GM18873 (cell line): ENCODE measurements around the gene GOSR1.
"Not testable (repeated sequence)": the region's sequence is repeated elsewhere in the genome, so short reads cannot be mapped to it uniquely, and the experiment has no call there.

ENCODE experiments used
- ATAC-seq: cut with Tn5 transposase; IDR thresholded peaks from one replicate; pipeline ENCODE4 v1.9.1; 2021; ENCODE audit warnings: mild to moderate bottlenecking, moderate library complexity, moderate number of reproducible peaks; ENCODE audit not compliant: unreplicated experiment, low FRiP score

GOSR1 gene

GRCh38 chr17:30559656-30560055, 82.4 kb downstream of the GOSR1 start:
- ATAC-seq, result no peak

DNA sequence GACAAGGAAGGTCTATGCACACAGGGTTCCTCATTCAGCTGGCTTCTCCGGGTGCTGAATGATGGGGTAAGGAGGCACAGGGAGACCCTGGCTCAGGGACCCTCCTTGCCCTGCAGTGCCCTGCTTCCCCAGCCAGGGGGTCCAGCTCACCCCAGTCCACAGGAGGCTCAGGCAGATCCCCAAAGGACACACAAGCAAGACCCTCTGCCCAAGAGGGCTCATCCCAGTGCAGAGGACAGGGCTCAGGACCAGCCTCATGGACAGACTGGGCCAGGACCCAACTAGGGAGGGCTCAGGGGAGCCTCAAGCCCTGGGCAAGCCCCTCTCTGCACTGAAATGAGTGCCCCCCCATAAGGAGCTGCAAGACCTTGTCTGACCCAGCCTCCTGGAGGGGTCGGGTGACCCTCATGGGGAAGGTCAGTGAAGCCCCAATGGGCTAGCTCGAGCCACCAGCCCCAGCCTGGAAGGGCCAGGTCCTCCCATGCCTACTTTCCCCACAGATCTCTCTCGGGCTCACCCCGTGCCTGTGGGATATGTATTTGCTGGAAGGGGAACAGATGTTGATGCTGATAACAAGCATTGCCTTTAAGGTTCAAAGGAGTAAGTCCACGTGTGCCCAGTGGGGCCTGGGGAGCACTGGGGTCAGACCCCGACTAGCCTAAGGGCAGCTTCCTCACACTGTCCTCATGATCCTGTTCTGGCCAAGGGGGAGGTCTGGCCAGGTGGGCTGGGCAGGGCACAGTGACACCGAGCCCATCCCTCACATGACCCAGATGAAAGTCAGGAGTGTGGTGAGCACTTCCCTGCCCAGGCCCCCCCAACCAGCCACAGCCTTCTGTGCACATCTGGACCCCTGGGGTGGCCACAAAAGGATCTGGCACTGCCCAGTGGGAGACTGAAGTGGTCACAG, 83.2 kb downstream of the GOSR1 start:
- ATAC-seq, result not testable (repeated sequence)

- not testable (repeated sequence) for ATAC-seq
These were observed 84.6 kb downstream of the GOSR1 start for GRCh38 chr17:30561766-30562165.

DNA sequence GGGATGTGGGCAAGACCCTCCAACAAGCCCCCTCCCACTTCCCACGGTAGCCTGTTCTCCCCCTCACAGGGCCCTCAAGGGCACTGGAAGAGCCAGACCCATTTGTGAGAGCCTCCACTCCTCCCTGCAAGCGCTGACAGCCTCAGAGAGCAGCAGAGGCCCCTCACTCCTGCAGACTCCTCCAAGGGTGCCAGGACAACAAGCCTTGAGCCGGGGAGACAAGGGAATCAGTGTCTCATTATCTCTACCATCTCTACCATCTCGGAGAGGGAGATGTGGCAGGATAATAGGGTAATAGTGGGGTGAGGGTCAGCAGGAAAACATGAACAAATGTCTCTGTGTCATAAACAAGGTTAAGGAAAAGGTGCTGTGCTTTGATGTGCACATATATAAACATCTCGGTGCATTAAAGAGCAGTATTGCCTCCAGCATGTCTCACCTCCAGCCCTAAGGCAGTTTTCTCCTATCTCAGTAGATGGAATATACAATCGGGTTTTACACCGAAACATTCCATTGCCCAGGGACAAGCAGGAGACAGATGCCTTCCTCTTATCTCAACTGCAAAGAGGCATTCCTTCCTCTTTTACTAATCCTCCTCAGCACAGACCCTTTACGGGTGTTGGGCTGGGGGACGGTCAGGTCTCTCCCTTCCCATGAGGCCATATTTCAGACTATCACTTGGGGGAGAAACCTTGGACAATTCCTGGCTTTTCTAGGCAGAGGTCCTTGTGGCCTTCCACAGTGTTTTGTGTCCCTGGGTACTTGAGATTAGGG, 86.1 kb downstream of the GOSR1 start:
- ATAC-seq, result not testable (repeated sequence)

DNA sequence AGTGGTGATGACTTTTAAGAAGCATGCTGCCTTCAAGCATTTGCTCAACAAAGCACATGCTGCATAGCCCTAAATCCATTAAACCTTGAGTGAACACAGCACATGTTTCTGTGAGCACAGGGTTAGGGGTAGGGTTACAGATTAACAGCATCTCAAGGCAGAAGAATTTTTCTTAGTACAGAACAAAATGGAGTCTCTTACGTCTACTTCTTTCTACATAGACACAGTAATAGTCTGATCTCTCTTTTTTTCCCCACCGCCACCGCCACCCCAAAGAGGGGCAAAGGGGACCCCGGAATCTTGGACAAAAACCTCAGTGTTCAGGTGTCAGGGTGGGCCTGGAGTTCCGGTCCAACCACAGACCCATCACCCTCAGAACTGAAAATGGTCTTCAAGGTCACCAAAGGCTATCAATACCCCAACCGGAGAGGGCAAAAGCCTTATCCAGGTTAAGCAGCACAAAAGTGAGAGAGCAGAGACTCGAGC, 86.7 kb downstream of the GOSR1 start:
- not testable (repeated sequence) for ATAC-seq

DNA sequence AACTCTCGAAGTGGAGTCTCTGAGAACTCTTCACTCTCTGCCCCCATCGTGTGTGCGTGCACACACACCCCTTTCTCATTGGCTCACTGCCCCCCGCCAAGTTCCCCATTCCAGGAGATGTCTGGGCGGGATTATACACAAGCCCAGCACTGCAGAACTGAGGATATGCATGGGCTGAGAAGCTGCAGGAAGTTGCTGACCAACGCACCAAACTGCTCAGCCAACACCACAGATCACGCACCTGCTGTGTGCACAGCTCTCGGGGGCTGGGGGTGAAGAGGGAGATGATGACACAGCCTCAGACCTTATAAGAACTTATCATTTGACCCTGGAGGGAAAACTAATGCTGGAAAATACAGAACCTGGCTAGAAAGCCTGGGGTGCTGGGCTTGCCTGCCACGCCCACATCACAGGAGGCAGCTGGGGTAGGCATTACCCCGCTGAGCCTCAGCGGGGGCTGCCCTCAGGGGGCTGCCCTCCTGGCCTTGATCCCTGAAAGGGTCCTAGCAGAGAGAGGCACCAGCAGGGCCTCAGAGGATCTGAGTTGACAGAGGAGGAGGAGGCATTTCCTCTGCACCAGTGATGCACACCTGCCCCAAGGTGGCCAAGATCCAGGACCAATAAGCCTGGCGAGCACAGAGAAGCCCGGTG, 87.3 kb downstream of the GOSR1 start:
- ATAC-seq, result not testable (repeated sequence)

DNA sequence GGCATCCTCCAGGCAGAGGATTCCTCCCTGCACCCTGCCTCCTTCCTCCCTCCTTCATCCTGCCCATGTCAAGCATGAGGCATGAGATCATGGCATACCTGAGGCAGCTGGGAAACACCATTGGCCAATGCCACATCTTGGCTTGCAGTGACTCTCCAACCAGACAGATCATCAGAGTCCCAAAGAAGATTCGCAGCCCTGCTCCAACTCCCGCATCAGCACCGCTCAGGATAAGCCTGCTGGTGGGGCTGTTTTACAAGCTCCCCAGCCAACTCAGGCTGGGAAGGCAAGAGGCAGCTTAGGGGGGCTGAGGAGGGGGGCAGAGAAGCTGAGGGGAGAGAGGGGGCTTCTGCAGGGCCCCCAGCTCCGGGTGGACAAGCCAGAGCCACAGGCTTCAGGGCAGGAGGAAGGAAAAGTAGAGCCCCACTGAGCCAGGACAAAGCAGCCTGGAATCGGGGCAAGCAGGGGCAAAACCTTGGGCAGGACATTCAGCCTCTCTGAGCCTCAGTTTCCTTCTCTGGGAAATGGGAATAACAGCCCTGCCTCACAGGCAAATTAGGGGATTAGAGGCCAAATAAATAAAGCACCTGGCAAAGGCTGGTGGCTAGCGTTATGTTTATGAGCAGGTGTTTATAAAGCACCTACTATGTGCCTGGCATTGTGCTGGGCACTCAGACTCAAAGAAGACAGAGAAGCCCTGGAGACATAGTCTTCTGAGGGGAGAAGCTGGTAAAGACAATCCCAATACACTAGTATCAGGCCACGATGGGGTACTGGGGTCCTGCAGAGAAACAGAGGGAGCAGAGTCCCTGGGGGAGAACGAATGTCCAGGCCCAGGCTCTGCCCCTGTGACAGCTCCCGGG, 88.1 kb downstream of the GOSR1 start:
- no peak for ATAC-seq

- not testable (repeated sequence) for ATAC-seq
These were observed 88.9 kb downstream of the GOSR1 start for GRCh38 chr17:30566104-30566503.

GRCh38 chr17:30566516-30567225, 89.5 kb downstream of the GOSR1 start:
- not testable (repeated sequence) for ATAC-seq

DNA sequence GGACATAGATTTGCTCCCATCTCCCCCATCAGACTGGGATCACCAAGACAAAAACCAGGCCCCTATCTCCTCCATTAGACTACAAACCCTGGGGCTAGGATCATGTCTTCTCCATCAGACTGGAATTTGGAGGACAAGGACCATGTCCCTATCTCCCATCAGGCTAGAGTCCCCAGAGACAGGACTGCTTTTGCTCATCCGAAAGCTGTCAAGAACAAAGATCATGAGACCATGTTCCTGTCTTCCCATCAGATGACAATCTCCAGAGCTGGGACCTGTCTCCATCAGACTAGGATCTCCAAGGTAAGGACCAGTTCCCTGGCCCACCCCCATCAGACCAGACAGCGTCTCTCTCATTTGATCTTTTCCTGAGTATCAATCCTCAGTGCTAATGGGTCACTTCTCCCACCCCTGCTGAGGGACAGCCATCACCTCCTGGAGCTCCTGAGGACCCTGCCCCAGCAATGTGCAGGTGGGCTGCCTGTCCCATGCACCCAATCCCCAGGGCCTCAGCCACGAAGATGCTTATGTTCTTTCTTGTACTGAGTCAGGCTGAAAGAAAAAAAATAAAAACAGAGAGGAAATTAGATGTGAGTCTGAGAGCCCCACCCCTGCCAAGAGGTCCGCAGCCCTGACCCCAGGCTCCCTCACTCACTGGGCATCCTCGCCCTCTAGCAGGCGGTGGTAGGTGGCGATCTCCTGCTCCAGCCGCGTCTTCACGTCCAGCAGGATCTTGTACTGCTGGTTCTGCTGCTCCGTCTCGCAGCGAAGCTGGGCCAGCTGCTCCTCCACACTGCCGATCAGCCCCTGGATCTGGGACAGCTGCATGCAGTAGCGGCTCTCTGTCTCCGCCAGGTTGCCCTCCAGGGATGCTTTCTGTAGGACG, 90.3 kb downstream of the GOSR1 start:
- ATAC-seq, result no peak

- no peak for ATAC-seq
These were observed 90.9 kb downstream of the GOSR1 start for GRCh38 chr17:30568117-30568430.

- ATAC-seq, result not testable (repeated sequence)
These were observed 92.4 kb downstream of the GOSR1 start for GRCh38 chr17:30569531-30570175.

DNA sequence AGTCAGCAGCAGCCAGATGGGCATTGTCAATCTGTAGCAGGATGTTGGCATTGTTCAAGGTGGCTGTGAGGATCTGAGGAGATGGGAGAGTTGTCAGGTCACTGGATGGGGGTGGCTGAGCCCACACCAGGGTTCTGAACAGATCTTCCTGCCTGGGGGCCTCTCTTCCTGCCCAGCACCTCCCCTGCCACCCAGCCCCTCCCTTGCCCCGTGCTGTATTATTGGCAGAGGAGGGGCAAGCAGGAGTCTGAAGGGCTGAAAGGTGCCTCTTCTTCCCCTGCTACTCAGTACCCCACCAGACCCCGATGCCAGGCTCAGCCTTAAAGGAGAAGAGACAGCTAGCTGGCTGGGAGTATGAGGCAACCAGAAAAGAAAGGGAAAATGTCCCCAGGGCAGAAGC, 93.0 kb downstream of the GOSR1 start:
- ATAC-seq, result no peak

DNA sequence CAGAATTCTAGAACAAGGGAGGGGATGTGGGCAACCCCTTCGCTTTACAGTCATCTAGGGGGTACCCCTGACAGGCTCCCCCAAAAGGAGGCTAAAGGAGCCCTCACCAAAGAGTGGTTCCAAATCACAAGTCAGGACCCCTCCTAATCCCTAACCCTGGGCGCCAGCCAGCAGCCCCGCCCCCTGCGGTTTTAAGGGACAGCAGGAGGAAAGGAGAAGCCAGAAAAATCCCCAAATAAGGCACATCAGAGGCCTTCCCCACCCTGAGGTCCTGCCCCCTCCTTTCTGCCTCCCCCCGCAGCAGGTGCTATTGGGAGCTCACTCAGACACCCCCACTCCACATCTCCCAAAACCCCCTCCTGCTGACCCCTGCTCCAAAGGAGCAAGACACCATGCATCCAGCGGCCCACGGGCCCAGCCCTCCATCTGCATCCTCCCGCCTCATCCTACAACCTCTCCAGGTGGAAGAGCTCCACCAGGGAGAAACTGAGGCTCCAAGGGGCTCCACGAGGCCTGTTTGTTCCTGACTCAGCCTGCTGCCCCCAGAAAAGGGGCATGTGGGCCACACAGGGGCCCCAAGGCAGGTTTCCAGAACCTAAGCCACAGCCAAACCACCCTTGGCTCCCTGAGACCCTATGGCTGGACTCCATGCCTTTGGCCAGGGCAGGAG, 93.5 kb downstream of the GOSR1 start:
- no peak for ATAC-seq

DNA sequence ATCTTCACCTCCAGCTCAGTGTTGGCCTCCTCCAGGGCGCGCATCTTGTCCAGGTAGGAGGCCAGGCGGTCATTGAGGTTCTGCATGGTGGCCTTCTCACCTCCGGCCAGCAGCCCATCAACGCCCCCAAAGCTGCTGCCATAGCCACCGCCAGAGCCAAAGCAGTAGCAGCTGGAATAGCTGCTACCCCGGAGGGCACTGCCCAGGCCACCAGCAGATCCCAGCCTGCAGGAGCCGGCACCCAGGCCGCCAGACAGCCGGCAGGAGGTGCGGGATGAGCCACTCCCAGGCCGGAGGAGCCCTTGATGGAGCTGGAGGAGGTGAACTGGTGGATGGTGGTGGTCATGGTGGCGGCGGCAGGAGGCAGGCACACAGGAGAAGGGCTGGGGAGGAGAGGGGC, 94.2 kb downstream of the GOSR1 start:
- not testable (repeated sequence) for ATAC-seq

GRCh38 chr17:30571921-30572320, 94.7 kb downstream of the GOSR1 start:
- no peak for ATAC-seq
